ENCODE measurements around the gene UNK. TPM values are rescaled to one million over a fixed set of nuclear protein-coding genes. Genes with fewer than 3 reads are reported as not detected.

UNK gene
- total and polyA plus RNA-seq, 2 of the 13 experiments (the other 11 are each of a cell fraction or from before 2014, with no cell fraction given), result 31.6 to 33.0 TPM

GRCh38 chr17:75749545-75750389 lies 34.8 kb upstream of the UNK start (continued):
- peak; percentile 18; the same call in 1 of the 2 replicates for TF ChIP-seq THAP11 (CRISPR knock-in tag; IDR thresholded peaks at IDR 0.05)
- TF ChIP-seq POLR2AphosphoS5 (IDR thresholded peaks at IDR 0.05; ENCODE audit: low read depth, low read length), result no peak
- peak; percentile 71 to 82; a peak in 3 of 4 replicates for TF ChIP-seq HMGXB4 (CRISPR knock-in tag; IDR thresholded peaks at IDR 0.05; ENCODE audit: borderline replicate concordance in 1 of 2, low read depth in 1 of 2)
- TF ChIP-seq RELA (CRISPR knock-in tag; IDR thresholded peaks at IDR 0.05), result no peak
- TF ChIP-seq, protein P1, sequence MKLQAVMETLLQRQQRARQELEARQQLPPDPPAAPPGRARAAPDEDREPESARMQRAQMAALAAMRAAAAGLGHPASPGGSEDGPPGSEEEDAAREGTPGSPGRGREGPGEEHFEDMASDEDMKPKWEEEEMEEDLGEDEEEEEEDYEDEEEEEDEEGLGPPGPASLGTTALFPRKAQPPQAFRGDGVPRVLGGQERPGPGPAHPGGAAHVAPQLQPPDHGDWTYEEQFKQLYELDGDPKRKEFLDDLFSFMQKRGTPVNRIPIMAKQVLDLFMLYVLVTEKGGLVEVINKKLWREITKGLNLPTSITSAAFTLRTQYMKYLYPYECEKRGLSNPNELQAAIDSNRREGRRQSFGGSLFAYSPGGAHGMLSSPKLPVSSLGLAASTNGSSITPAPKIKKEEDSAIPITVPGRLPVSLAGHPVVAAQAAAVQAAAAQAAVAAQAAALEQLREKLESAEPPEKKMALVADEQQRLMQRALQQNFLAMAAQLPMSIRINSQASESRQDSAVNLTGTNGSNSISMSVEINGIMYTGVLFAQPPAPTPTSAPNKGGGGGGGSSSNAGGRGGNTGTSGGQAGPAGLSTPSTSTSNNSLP (IDR thresholded peaks at IDR 0.05; ENCODE audit: low read depth, low read length), result 0 out of 2 replicates have a peak, but pooled peaks have one; percentile 15
- TF ChIP-seq, protein P2, sequence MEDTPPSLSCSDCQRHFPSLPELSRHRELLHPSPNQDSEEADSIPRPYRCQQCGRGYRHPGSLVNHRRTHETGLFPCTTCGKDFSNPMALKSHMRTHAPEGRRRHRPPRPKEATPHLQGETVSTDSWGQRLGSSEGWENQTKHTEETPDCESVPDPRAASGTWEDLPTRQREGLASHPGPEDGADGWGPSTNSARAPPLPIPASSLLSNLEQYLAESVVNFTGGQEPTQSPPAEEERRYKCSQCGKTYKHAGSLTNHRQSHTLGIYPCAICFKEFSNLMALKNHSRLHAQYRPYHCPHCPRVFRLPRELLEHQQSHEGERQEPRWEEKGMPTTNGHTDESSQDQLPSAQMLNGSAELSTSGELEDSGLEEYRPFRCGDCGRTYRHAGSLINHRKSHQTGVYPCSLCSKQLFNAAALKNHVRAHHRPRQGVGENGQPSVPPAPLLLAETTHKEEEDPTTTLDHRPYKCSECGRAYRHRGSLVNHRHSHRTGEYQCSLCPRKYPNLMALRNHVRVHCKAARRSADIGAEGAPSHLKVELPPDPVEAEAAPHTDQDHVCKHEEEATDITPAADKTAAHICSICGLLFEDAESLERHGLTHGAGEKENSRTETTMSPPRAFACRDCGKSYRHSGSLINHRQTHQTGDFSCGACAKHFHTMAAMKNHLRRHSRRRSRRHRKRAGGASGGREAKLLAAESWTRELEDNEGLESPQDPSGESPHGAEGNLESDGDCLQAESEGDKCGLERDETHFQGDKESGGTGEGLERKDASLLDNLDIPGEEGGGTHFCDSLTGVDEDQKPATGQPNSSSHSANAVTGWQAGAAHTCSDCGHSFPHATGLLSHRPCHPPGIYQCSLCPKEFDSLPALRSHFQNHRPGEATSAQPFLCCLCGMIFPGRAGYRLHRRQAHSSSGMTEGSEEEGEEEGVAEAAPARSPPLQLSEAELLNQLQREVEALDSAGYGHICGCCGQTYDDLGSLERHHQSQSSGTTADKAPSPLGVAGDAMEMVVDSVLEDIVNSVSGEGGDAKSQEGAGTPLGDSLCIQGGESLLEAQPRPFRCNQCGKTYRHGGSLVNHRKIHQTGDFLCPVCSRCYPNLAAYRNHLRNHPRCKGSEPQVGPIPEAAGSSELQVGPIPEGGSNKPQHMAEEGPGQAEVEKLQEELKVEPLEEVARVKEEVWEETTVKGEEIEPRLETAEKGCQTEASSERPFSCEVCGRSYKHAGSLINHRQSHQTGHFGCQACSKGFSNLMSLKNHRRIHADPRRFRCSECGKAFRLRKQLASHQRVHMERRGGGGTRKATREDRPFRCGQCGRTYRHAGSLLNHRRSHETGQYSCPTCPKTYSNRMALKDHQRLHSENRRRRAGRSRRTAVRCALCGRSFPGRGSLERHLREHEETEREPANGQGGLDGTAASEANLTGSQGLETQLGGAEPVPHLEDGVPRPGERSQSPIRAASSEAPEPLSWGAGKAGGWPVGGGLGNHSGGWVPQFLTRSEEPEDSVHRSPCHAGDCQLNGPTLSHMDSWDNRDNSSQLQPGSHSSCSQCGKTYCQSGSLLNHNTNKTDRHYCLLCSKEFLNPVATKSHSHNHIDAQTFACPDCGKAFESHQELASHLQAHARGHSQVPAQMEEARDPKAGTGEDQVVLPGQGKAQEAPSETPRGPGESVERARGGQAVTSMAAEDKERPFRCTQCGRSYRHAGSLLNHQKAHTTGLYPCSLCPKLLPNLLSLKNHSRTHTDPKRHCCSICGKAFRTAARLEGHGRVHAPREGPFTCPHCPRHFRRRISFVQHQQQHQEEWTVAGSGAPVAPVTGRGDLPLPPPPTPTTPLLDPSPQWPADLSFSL (CRISPR knock-in tag; IDR thresholded peaks at IDR 0.05), result no peak
- peak; percentile 96 for TF ChIP-seq STAG1 (CRISPR knock-in tag; IDR thresholded peaks at IDR 0.05)
- no peak for TF ChIP-seq CAMTA2 (CRISPR knock-in tag; IDR thresholded peaks at IDR 0.05; ENCODE audit: borderline replicate concordance)
- no peak for TF ChIP-seq MBD4 (IDR thresholded peaks at IDR 0.05; ENCODE audit: borderline replicate concordance, low read length)
- TF ChIP-seq FOSL1 (CRISPR knock-in tag; IDR thresholded peaks at IDR 0.05; ENCODE audit: borderline replicate concordance), result no peak
- TF ChIP-seq, protein P3, sequence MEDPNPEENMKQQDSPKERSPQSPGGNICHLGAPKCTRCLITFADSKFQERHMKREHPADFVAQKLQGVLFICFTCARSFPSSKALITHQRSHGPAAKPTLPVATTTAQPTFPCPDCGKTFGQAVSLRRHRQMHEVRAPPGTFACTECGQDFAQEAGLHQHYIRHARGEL (CRISPR knock-in tag; IDR thresholded peaks at IDR 0.05), result no peak; the same call in 1 of the 2 replicates
- no peak for TF ChIP-seq MATR3 (CRISPR knock-in tag; IDR thresholded peaks at IDR 0.05)
- no peak for TF ChIP-seq ZNF382 (CRISPR knock-in tag; IDR thresholded peaks at IDR 0.05; ENCODE audit: borderline replicate concordance)
- TF ChIP-seq ZKSCAN5 (CRISPR knock-in tag; IDR thresholded peaks at IDR 0.05), result no peak
- 0 out of 2 replicates have a peak, but pooled peaks have one; percentile 2 for TF ChIP-seq HDAC1 (CRISPR knock-in tag; IDR thresholded peaks at IDR 0.05)
- TF ChIP-seq PHF20 (CRISPR knock-in tag; IDR thresholded peaks at IDR 0.05), result 0 out of 2 replicates have a peak, but pooled peaks have one; percentile 4
- TF ChIP-seq AHR (CRISPR knock-in tag; IDR thresholded peaks at IDR 0.05), result no peak
- TF ChIP-seq TOPORS (CRISPR knock-in tag; IDR thresholded peaks at IDR 0.05), result 0 out of 2 replicates have a peak, but pooled peaks have one; percentile 24
- TF ChIP-seq LCORL (IDR thresholded peaks at IDR 0.05), result no peak
- TF ChIP-seq LCORL (CRISPR knock-in tag; IDR thresholded peaks at IDR 0.05), result peak; percentile 1; the same call in 1 of the 2 replicates

Measured in HepG2 (cell line).